PC-3 (cell line): ENCODE data around the gene DNAAF1. TPM values are rescaled to one million over a fixed set of nuclear protein-coding genes. Genes with fewer than 3 reads are reported as not detected.

Experiments
- ATAC-seq: fragments of 200-7000 bp; cut with Tn5 transposase; 2 replicates; pipeline ENCODE4 v1.9.1; 2020; ENCODE audit warnings: mild to moderate bottlenecking, moderate library complexity
- BruUV-seq: library from RNA; stranded (reverse); fragments of 400-500 nt; replicated peaks from 2 replicates; lab custom pipeline; 2021; lab: Mats Ljungman, UMichigan
- CTCF ChIA-PET: fragments of 300-600 bp; sonication (Branson Sonifier 250); formaldehyde crosslinking; loops from one replicate; lab custom pipeline; 2022; ENCODE audit warnings: antibody characterized with exemption; lab: Charles Lee
- POLR2A ChIA-PET: fragments of 300-600 bp; sonication (Branson Sonifier 250); formaldehyde crosslinking; loops from one replicate; lab custom pipeline; 2022; ENCODE audit warnings: antibody characterized with exemption; ENCODE audit not compliant: unreplicated experiment; lab: Charles Lee
- DNase-seq: peaks from one replicate; pipeline ENCODE4 v3.0.0-alpha.2; 2015
- H2AFZ ChIP-seq: fragments of 300-600 bp; sonication (generic); 2 replicates; pipeline ENCODE4 v1.6.0; 2016; ENCODE audit warnings: antibody characterized with exemption, low read length
- H3F3A ChIP-seq: fragments of 300-600 bp; sonication (generic); one replicate; pipeline ENCODE4 v1.6.0; 2017; ENCODE audit warnings: antibody characterized with exemption, low read length, control low read depth, mild to moderate bottlenecking; ENCODE audit not compliant: unreplicated experiment
- H3K27ac ChIP-seq: fragments of 300-600 bp; sonication (generic); 2 replicates; pipeline ENCODE4 v1.5.1; 2016; ENCODE audit warnings: mild to moderate bottlenecking, low read length
- H3K27me3 ChIP-seq: fragments of 300-600 bp; sonication (generic); 2 replicates; pipeline ENCODE4 v1.6.1; 2016; ENCODE audit warnings: low read length, mixed read lengths
- H3K36me3 ChIP-seq: fragments of 300-600 bp; sonication (generic); 2 replicates; pipeline ENCODE4 v1.6.1; 2016; ENCODE audit warnings: low read depth, mixed run types, low read length, mixed read lengths
- H3K4me1 ChIP-seq: fragments of 300-600 bp; sonication (generic); 2 replicates; pipeline ENCODE4 v1.5.1; 2016; ENCODE audit warnings: low read length; ENCODE audit not compliant: insufficient read depth
- H3K4me2 ChIP-seq: fragments of 300-600 bp; sonication (generic); 2 replicates; pipeline ENCODE4 v1.6.0; 2016; ENCODE audit warnings: low read length
- H3K4me3 ChIP-seq: fragments of 300-600 bp; sonication (generic); 2 replicates; pipeline ENCODE4 v1.5.1; 2016; ENCODE audit warnings: mild to moderate bottlenecking, low read length, mixed read lengths
- H3K79me2 ChIP-seq: fragments of 300-600 bp; sonication (generic); 2 replicates; pipeline ENCODE4 v1.6.1; 2017; ENCODE audit warnings: low read length, mixed read lengths
- H3K9ac ChIP-seq: fragments of 300-600 bp; sonication (generic); 2 replicates; pipeline ENCODE4 v1.6.0; 2016; ENCODE audit warnings: mild to moderate bottlenecking, low read length
- H3K9me2 ChIP-seq: fragments of 300-600 bp; sonication (generic); replicated peaks from 2 replicates; pipeline ENCODE4 v1.6.1; 2016; ENCODE audit warnings: mixed run types, low read length, mixed read lengths
- H3K9me3 ChIP-seq: fragments of 300-600 bp; sonication (generic); 2 replicates; pipeline ENCODE4 v1.6.1; 2016; ENCODE audit warnings: low read length, mixed read lengths
- H4K20me1 ChIP-seq: fragments of 300-600 bp; sonication (generic); 2 replicates; pipeline ENCODE4 v1.6.1; 2016; ENCODE audit warnings: low read length, mixed read lengths
- EZH2 ChIP-seq: fragments of 300-600 bp; sonication (generic); IDR thresholded peaks from one replicate; pipeline ENCODE4 v1.6.1; 2017; ENCODE audit warnings: antibody characterized with exemption, mild to moderate bottlenecking, low read length; ENCODE audit not compliant: unreplicated experiment
- EZH2phosphoT487 ChIP-seq: fragments of 300-600 bp; sonication (generic); IDR thresholded peaks from 2 replicates; pipeline ENCODE4 v1.6.1; 2018; ENCODE audit warnings: mild to moderate bottlenecking, antibody characterized with exemption, low read length, borderline replicate concordance
- intact Hi-C: fragments of 100-400 bp; cut with micrococcal nuclease; formaldehyde crosslinking; loops from 2 replicates; pipeline ENCODE4 v1.9.0; 2023
- total RNA-seq: library from RNA; depleted of rRNA; stranded (reverse); fragments of >200 nt; gene quantifications from 2 replicates; pipeline ENCODE4 v1.2.3, GENCODE V29; 2014
- TF ChIP-seq, protein P1 (sequence below): fragments of 300-600 bp; sonication (generic); conservative IDR thresholded peaks from 2 replicates; pipeline ENCODE4 v1.5.1; 2017; ENCODE audit warnings: antibody characterized with exemption, low read depth, mild to moderate bottlenecking, low read length

Gene DNAAF1
- total RNA-seq, 1 experiment from 2014 or later = not detected

- Histone ChIP-seq H3K4me2 (no peak overlapping the region), H2AFZ (no peak overlapping the region), H3K4me3 (no peak overlapping the region), H3K36me3 (no peaks in the 10 kb centered on the region; the same call in 1 of the 2 replicates), H3K9ac (no peak overlapping the region), H3F3A (no peaks in the 10 kb centered on the region), H3K9me2 (no peaks in the 10 kb centered on the region), H4K20me1 (no peaks in the 10 kb centered on the region), H3K27me3 (no peaks in the 10 kb centered on the region), H3K79me2 (peaks cover 23% of the 10 kb centered on the region), H3K9me3 (no peaks in the 10 kb centered on the region), H3K27ac (no peak overlapping the region), H3K4me1 (peaks cover 17% of the 10 kb centered on the region)
- ATAC-seq = no peak
- DNase-seq = no peak
- TF ChIP-seq EZH2phosphoT487 (no peak), EZH2 (no peak)
- TF ChIP-seq, protein P1, sequence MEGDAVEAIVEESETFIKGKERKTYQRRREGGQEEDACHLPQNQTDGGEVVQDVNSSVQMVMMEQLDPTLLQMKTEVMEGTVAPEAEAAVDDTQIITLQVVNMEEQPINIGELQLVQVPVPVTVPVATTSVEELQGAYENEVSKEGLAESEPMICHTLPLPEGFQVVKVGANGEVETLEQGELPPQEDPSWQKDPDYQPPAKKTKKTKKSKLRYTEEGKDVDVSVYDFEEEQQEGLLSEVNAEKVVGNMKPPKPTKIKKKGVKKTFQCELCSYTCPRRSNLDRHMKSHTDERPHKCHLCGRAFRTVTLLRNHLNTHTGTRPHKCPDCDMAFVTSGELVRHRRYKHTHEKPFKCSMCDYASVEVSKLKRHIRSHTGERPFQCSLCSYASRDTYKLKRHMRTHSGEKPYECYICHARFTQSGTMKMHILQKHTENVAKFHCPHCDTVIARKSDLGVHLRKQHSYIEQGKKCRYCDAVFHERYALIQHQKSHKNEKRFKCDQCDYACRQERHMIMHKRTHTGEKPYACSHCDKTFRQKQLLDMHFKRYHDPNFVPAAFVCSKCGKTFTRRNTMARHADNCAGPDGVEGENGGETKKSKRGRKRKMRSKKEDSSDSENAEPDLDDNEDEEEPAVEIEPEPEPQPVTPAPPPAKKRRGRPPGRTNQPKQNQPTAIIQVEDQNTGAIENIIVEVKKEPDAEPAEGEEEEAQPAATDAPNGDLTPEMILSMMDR = no peak
- POLR2A ChIA-PET = no interaction called here
- CTCF ChIA-PET = no interaction called here
- BruUV-seq = no TSS peak
- intact Hi-C loops = no loop called here
These were observed 36.2 kb downstream of the DNAAF1 start for GRCh38 chr16:84181144-84181915.

GRCh38 chr16:84182104-84182503 is 37.0 kb downstream of the DNAAF1 start:
- Histone ChIP-seq H3K79me2 (peaks cover 28% of the 10 kb centered on the region), H3K4me3 (no peak overlapping the region), H3K9me2 (no peaks in the 10 kb centered on the region), H3K4me1 (peaks cover 10% of the 10 kb centered on the region; the same call in 1 of the 2 replicates), H3K9ac (no peak overlapping the region), H4K20me1 (no peaks in the 10 kb centered on the region), H3K27ac (no peak overlapping the region), H3K27me3 (no peaks in the 10 kb centered on the region), H3F3A (no peaks in the 10 kb centered on the region), H3K4me2 (no peak overlapping the region), H2AFZ (no peak overlapping the region), H3K9me3 (no peaks in the 10 kb centered on the region), H3K36me3 (no peaks in the 10 kb centered on the region; the same call in 1 of the 2 replicates)
- no peak for TF ChIP-seq EZH2phosphoT487
- TF ChIP-seq EZH2 = no peak
- TF ChIP-seq, protein P1 = no peak
- intact Hi-C loops = no loop called here
- ATAC-seq = no peak
- no peak for DNase-seq
- ChIA-PET POLR2A (no interaction called here), CTCF (no interaction called here)
- no TSS peak for BruUV-seq
